Natural killer cell (primary cell): ENCODE results near the gene WDR4. TPM values are rescaled to one million over a fixed set of nuclear protein-coding genes. Genes with fewer than 3 reads are reported as not detected.
"Not testable (repeated sequence)": the region's sequence is repeated elsewhere in the genome, so short reads cannot be mapped to it uniquely, and the experiment has no call there.

Source experiments
- ATAC-seq, 3 donors: fragments of 150-1000 bp in 2 of 3; fragments of 200-7000 bp in 1 of 3; cut with Tn5 transposase; 1 replicate in 1 of 3; 2 replicates in 2 of 3; pipeline ENCODE4 v1.10.0; 2021; ENCODE audit warnings: mild to moderate bottlenecking in 2 of 3, moderate library complexity in 2 of 3
- DNase-seq, 2 donors: peaks; one replicate each; pipeline versions ENCODE4 v3.0.0 to v3.0.0-alpha.2; 2013 to 2021; ENCODE audit warnings: mixed read lengths in 1 of 2
- H3K27ac ChIP-seq: one replicate; pipeline ENCODE4 v1.5.1; 2013; ENCODE audit warnings: mild to moderate bottlenecking, low read length
- H3K27me3 ChIP-seq: one replicate; pipeline ENCODE4 v1.6.1; 2013; ENCODE audit warnings: low read length; ENCODE audit not compliant: control insufficient read depth, insufficient read depth
- H3K36me3 ChIP-seq: one replicate; pipeline ENCODE4 v1.6.1; 2013; ENCODE audit warnings: low read length; ENCODE audit not compliant: control insufficient read depth, insufficient read depth
- H3K4me1 ChIP-seq: one replicate; pipeline ENCODE4 v1.6.1; 2013; ENCODE audit warnings: low read length; ENCODE audit not compliant: control insufficient read depth, insufficient read depth
- H3K4me3 ChIP-seq: one replicate; pipeline ENCODE4 v1.5.1; 2013; ENCODE audit warnings: low read length
- H3K9me3 ChIP-seq: one replicate; pipeline ENCODE4 v1.6.1; 2013; ENCODE audit warnings: low read length; ENCODE audit not compliant: control insufficient read depth, insufficient read depth
- H3K27ac Mint-ChIP-seq, 2 donors: one replicate each; pipeline ENCODE4 v1.8.0; 2022; ENCODE audit warnings: mild to moderate bottlenecking in 2 of 2, mixed read lengths in 2 of 2, moderate library complexity in 1 of 2
- H3K27me3 Mint-ChIP-seq, 2 donors: one replicate each; pipeline ENCODE4 v1.8.0; 2022; ENCODE audit warnings: low read depth in 2 of 2, mixed read lengths in 2 of 2
- H3K36me3 Mint-ChIP-seq: one replicate; pipeline ENCODE4 v1.8.0; 2022; ENCODE audit warnings: mixed read lengths
- H3K4me1 Mint-ChIP-seq, 2 donors: one replicate each; pipeline ENCODE4 v1.8.0; 2022; ENCODE audit warnings: mixed read lengths in 2 of 2
- H3K4me3 Mint-ChIP-seq: one replicate; pipeline ENCODE4 v1.8.0; 2022; ENCODE audit warnings: mild to moderate bottlenecking, moderate library complexity, mixed read lengths
- H3K9me3 Mint-ChIP-seq, 2 donors: one replicate each; pipeline ENCODE4 v1.8.0; 2022; ENCODE audit warnings: mixed read lengths in 2 of 2
- CTCF ChIP-seq: fragments of 200-600 bp; IDR thresholded peaks from one replicate; pipeline ENCODE4 v1.8.0; 2022; ENCODE audit warnings: antibody characterized with exemption
- WGBS: methylation state at CpG from one replicate; pipeline ENCODE4 v1.1.7; 2013; ENCODE audit warnings: missing lambda C conversion rate; ENCODE audit not compliant: insufficient coverage; 5-methylcytosine and 5-hydroxymethylcytosine counted together
- intact Hi-C: fragments of 100-400 bp; cut with micrococcal nuclease; formaldehyde crosslinking; loops from one replicate; pipeline ENCODE4 v1.14.2; 2022
- total RNA-seq, 4 donors: library from RNA; stranded (reverse); fragments of 120-200 nt in 1 of 4; gene quantifications; one replicate each; pipeline versions ENCODE4 v1.2.3 to v1.2.4, GENCODE V29; 2013 to 2022

The WDR4 gene
- total RNA-seq, 3 donors from 2014 or later (not counting 1 experiment from before 2014, with no cell fraction given), result 11.1 to 15.5 (median 14.0) TPM

- Histone ChIP-seq H3K27ac (no peak overlapping the region), H3K27me3 (no peaks in the 10 kb centered on the region), H3K36me3 (no peaks in the 10 kb centered on the region), H3K9me3 (no peaks in the 10 kb centered on the region), H3K4me1 (no peaks in the 10 kb centered on the region), H3K4me3 (no peak overlapping the region)
- Mint-ChIP-seq H3K4me3 (no peak overlapping the region), H3K36me3 (no peaks in the 10 kb centered on the region), H3K27me3 (no peaks in the 10 kb centered on the region), H3K4me1 (peaks cover under 1 to 3% of the 10 kb centered on the region in 2 donors), H3K9me3 (no peaks in the 10 kb centered on the region), H3K27ac (no peak overlapping the region)
- ATAC-seq (no peak), DNase-seq (no peak)
- 95% methylated on average over 3 of the region's 6 CpGs for WGBS
- intact Hi-C loops, result no loop called here
- TF ChIP-seq CTCF, result no peak
Observed at GRCh38 chr21:42918291-42918690, 39.0 kb upstream of the WDR4 start.

DNA sequence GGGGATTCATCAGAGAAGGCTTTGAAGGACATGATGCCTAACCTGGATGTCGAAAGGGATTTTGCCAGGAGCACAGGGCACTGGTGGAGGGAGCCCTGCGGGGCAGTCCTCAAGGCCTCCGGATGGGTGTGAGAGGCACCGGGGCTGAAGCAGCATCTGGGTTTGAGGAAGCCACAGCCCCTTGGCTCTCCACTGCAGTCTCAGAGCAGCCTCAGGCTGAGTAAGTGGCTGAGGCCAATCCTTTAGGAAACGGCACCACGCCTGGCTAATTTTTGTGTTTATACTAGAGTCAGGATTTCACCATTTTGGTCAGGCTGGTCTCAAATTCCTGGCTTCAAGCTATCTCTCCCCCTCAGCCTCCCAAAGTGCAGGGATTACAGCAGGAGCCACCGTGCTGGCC is 34.1 kb upstream of the WDR4 start:
- TF ChIP-seq CTCF, result no peak
- Histone ChIP-seq H3K27me3 (no peaks in the 10 kb centered on the region), H3K36me3 (peaks cover 28% of the 10 kb centered on the region), H3K4me1 (no peaks in the 10 kb centered on the region), H3K27ac (no peak overlapping the region), H3K4me3 (no peak overlapping the region), H3K9me3 (no peaks in the 10 kb centered on the region)
- no peaks in the 10 kb centered on the region for H3K9me3 Mint-ChIP-seq
- no peak for ATAC-seq
- WGBS, result 68% methylated on average over 7 of the region's 7 CpGs
- no peaks in the 10 kb centered on the region for H3K4me1 Mint-ChIP-seq
- no peaks in the 10 kb centered on the region for H3K27me3 Mint-ChIP-seq
- H3K27ac Mint-ChIP-seq, result peak overlapping the region in 1 of 2 donors; percentile 45
- no peak overlapping the region for H3K4me3 Mint-ChIP-seq
- intact Hi-C loops, result no loop called here
- H3K36me3 Mint-ChIP-seq, result no peaks in the 10 kb centered on the region
- DNase-seq, result no peak

DNA sequence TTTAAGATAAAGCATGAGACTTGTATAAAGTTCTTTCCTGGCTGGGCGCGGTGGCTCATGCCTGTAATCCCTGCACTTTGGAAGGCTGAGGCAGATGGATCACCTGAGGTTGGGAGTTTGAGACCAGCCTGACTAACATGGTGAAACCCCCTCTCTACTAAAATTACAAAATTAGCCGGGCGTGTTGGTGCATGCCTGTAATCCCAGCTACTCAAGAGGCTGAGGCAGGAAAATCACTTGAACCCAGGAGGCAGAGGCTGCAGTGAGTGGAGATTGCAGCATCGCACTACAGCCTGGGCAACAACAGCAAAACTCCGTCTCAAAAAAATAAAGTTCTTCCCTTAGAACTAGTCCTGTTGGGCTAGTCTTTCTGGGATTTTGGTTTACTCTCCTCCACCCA is 32.6 kb upstream of the WDR4 start:
- H3K4me3 ChIP-seq, H3K36me3 Mint-ChIP-seq, H3K9me3 Mint-ChIP-seq, H3K4me3 Mint-ChIP-seq, H3K27me3 ChIP-seq, H3K4me1 ChIP-seq, intact Hi-C loops, H3K27ac ChIP-seq, H3K4me1 Mint-ChIP-seq, H3K27ac Mint-ChIP-seq, ATAC-seq, DNase-seq, H3K27me3 Mint-ChIP-seq, H3K9me3 ChIP-seq: not testable (repeated sequence)
- 99% methylated on average over 6 of the region's 6 CpGs for WGBS
- peaks cover 28% of the 10 kb centered on the region for H3K36me3 ChIP-seq

GRCh38 chr21:42908484-42908883 is 29.1 kb upstream of the WDR4 start:
- H3K27ac Mint-ChIP-seq, H3K9me3 ChIP-seq, H3K4me1 ChIP-seq, H3K27ac ChIP-seq, H3K4me3 Mint-ChIP-seq, ATAC-seq, H3K27me3 ChIP-seq, H3K4me3 ChIP-seq, intact Hi-C loops, H3K4me1 Mint-ChIP-seq, H3K36me3 Mint-ChIP-seq, H3K27me3 Mint-ChIP-seq, DNase-seq, H3K9me3 Mint-ChIP-seq: not testable (repeated sequence)
- peaks cover 47% of the 10 kb centered on the region for H3K36me3 ChIP-seq
- WGBS, result 96% methylated on average over 9 of the region's 9 CpGs

DNA sequence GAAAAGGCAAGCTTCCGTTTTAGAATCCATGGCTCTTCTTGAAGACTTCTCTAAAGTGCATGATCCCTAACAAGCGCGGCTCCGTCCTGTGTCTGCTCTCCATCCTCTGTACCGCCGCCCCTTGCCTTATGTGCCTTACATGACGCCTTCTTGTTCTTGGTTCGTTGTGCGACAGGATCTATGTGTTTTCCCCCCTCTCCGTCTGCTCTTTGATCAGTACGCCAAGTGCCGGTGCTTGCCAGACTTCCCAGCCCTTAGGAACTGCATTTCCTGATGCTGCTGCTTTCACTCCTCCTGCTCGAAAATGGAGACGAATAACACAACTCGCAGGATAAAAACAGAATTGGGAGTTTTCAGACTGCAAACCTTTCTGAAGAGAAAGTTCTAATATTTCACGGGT is 26.9 kb upstream of the WDR4 start:
- H3K9me3 ChIP-seq, result no peaks in the 10 kb centered on the region
- H3K27me3 ChIP-seq, result no peaks in the 10 kb centered on the region
- H3K27me3 Mint-ChIP-seq, result no peaks in the 10 kb centered on the region
- WGBS, result 97% methylated on average over 16 of the region's 16 CpGs
- no peaks in the 10 kb centered on the region for H3K4me1 ChIP-seq
- peaks cover 0 to 5% of the 10 kb centered on the region in 2 donors for H3K4me1 Mint-ChIP-seq
- no peak for DNase-seq
- peaks cover 6% of the 10 kb centered on the region for H3K36me3 Mint-ChIP-seq
- no peak overlapping the region for H3K4me3 ChIP-seq
- H3K36me3 ChIP-seq, result peaks cover 55% of the 10 kb centered on the region
- H3K9me3 Mint-ChIP-seq, result no peaks in the 10 kb centered on the region
- peak overlapping the region in 1 of 2 donors; percentile 51 for H3K27ac Mint-ChIP-seq
- no peak for TF ChIP-seq CTCF
- no peak overlapping the region for H3K4me3 Mint-ChIP-seq
- intact Hi-C loops, result no loop called here
- H3K27ac ChIP-seq, result no peak overlapping the region
- ATAC-seq, result no peak
